Progenitor cell of endocrine pancreas (in vitro differentiated cells): ENCODE data around the gene DCLRE1B. TPM values are rescaled to one million over a fixed set of nuclear protein-coding genes. Genes with fewer than 3 reads are reported as not detected.

ENCODE experiments used
- DNase-seq: peaks from one replicate; pipeline ENCODE4 v3.0.0; 2021; ENCODE audit warnings: low spot score; ENCODE audit not compliant: unreplicated experiment
- H3K27ac Mint-ChIP-seq: 2 replicates; pipeline ENCODE4 v1.8.0; 2021; ENCODE audit warnings: mild to moderate bottlenecking, moderate library complexity, mixed read lengths
- H3K27me3 Mint-ChIP-seq: 2 replicates; pipeline ENCODE4 v1.8.0; 2021; ENCODE audit warnings: mixed read lengths
- H3K36me3 Mint-ChIP-seq: 2 replicates; pipeline ENCODE4 v1.8.0; 2022; ENCODE audit warnings: mixed read lengths; ENCODE audit not compliant: insufficient read depth
- H3K4me1 Mint-ChIP-seq: 2 replicates; pipeline ENCODE4 v1.8.0; 2021; ENCODE audit warnings: low read depth, mixed read lengths
- H3K4me3 Mint-ChIP-seq: 2 replicates; pipeline ENCODE4 v1.8.0; 2021; ENCODE audit warnings: low read depth, mild to moderate bottlenecking, moderate library complexity, mixed read lengths
- H3K9me3 Mint-ChIP-seq: 2 replicates; pipeline ENCODE4 v1.8.0; 2021; ENCODE audit warnings: low read depth, mixed read lengths
- total RNA-seq: library from RNA; stranded (reverse); gene quantifications from 2 replicates; pipeline ENCODE4 v1.2.1, GENCODE V29; 2021
- TF ChIP-seq, protein P1 (sequence below): fragments of 200-600 bp; sonication (generic); IDR thresholded peaks from one replicate; pipeline ENCODE4 v1.5.0; 2021; ENCODE audit warnings: antibody characterized with exemption, mild to moderate bottlenecking; ENCODE audit not compliant: unreplicated experiment

The DCLRE1B gene
- total RNA-seq, 1 donor from 2014 or later, result 10.2 TPM

- H3K27ac Mint-ChIP-seq, result no peak overlapping the region
- no peaks in the 10 kb centered on the region for H3K27me3 Mint-ChIP-seq
These were observed 32.0 kb downstream of the DCLRE1B start for GRCh38 chr1:113937146-113937545.

GRCh38 chr1:113938192-113938591 lies 33.1 kb downstream of the DCLRE1B start:
- no peaks in the 10 kb centered on the region for H3K9me3 Mint-ChIP-seq
- no peaks in the 10 kb centered on the region for H3K27me3 Mint-ChIP-seq
- no peak overlapping the region for H3K27ac Mint-ChIP-seq
- H3K36me3 Mint-ChIP-seq, result peaks cover 11% of the 10 kb centered on the region
- DNase-seq, result no peak
- TF ChIP-seq, protein P1, sequence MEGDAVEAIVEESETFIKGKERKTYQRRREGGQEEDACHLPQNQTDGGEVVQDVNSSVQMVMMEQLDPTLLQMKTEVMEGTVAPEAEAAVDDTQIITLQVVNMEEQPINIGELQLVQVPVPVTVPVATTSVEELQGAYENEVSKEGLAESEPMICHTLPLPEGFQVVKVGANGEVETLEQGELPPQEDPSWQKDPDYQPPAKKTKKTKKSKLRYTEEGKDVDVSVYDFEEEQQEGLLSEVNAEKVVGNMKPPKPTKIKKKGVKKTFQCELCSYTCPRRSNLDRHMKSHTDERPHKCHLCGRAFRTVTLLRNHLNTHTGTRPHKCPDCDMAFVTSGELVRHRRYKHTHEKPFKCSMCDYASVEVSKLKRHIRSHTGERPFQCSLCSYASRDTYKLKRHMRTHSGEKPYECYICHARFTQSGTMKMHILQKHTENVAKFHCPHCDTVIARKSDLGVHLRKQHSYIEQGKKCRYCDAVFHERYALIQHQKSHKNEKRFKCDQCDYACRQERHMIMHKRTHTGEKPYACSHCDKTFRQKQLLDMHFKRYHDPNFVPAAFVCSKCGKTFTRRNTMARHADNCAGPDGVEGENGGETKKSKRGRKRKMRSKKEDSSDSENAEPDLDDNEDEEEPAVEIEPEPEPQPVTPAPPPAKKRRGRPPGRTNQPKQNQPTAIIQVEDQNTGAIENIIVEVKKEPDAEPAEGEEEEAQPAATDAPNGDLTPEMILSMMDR, result no peak
- no peak overlapping the region for H3K4me3 Mint-ChIP-seq
- peaks cover 15% of the 10 kb centered on the region for H3K4me1 Mint-ChIP-seq

More at GRCh38 chr1:113937146-113937545, 32.0 kb downstream of the DCLRE1B start:
- H3K36me3 Mint-ChIP-seq, result peaks cover 7% of the 10 kb centered on the region
- H3K4me1 Mint-ChIP-seq, result peaks cover 22% of the 10 kb centered on the region
- H3K9me3 Mint-ChIP-seq, result no peaks in the 10 kb centered on the region
- TF ChIP-seq, protein P1, result no peak
- no peak overlapping the region for H3K4me3 Mint-ChIP-seq
- no peak for DNase-seq

- TF ChIP-seq, protein P1, result no peak
- no peaks in the 10 kb centered on the region for H3K27me3 Mint-ChIP-seq
- H3K36me3 Mint-ChIP-seq, result peaks cover 25% of the 10 kb centered on the region
- DNase-seq, result no peak
- no peak overlapping the region for H3K27ac Mint-ChIP-seq
- no peak overlapping the region for H3K4me3 Mint-ChIP-seq
- peaks cover 5% of the 10 kb centered on the region for H3K9me3 Mint-ChIP-seq
- H3K4me1 Mint-ChIP-seq, result peaks cover 2% of the 10 kb centered on the region
These were observed 35.5 kb downstream of the DCLRE1B start for GRCh38 chr1:113940365-113941244.

GRCh38 chr1:113941245-113941559 lies 36.1 kb downstream of the DCLRE1B start:
- H3K9me3 Mint-ChIP-seq, result peaks cover 5% of the 10 kb centered on the region
- DNase-seq, result no peak
- peaks cover 28% of the 10 kb centered on the region for H3K36me3 Mint-ChIP-seq
- peaks cover 6% of the 10 kb centered on the region for H3K4me1 Mint-ChIP-seq
- H3K27ac Mint-ChIP-seq, result no peak overlapping the region
- no peak overlapping the region for H3K4me3 Mint-ChIP-seq
- H3K27me3 Mint-ChIP-seq, result no peaks in the 10 kb centered on the region
- TF ChIP-seq, protein P1, result no peak

DNA sequence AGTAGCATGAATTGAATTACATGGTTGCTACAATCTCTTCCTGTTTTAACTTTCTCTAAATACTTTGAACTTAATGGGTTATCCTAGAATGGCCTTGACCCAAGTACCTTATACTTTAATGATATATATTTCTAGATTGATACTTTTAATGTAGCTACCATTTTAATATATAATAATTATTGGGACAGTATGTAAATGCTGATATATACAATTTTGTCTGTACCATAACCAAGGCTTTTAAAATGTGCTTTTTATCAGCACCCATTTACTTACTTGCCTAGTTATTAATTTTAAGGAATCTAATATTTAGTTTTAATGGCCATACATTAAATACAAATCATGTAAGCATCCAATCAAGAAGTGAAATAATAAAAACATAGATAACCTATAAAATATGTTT lies 37.4 kb downstream of the DCLRE1B start:
- H3K4me3 Mint-ChIP-seq, result no peak overlapping the region
- H3K4me1 Mint-ChIP-seq, result peaks cover 19% of the 10 kb centered on the region
- H3K9me3 Mint-ChIP-seq, result peaks cover 5% of the 10 kb centered on the region
- no peaks in the 10 kb centered on the region for H3K27me3 Mint-ChIP-seq
- no peak for DNase-seq
- TF ChIP-seq, protein P1, result no peak
- no peak overlapping the region for H3K27ac Mint-ChIP-seq
- peaks cover 28% of the 10 kb centered on the region for H3K36me3 Mint-ChIP-seq
